Myocyte (in vitro differentiated cells): Measurements from ENCODE around the gene CAVIN2. TPM values are rescaled to one million over a fixed set of nuclear protein-coding genes. Genes with fewer than 3 reads are reported as not detected.

Source experiments
- DNase-seq: peaks from one replicate; pipeline ENCODE4 v3.0.0-alpha.2; 2012; ENCODE audit warnings: low read depth
- total RNA-seq: library from RNA; depleted of rRNA; stranded (reverse); fragments of >200 nt; gene quantifications from 2 replicates; pipeline ENCODE4 v1.2.3, GENCODE V29; 2014

The CAVIN2 gene
- total RNA-seq, 1 donor from 2014 or later: 57.8 TPM

- DNase-seq: no peak
Measured at GRCh38 chr2:191866195-191866594, 19.3 kb upstream of the CAVIN2 start.

DNA sequence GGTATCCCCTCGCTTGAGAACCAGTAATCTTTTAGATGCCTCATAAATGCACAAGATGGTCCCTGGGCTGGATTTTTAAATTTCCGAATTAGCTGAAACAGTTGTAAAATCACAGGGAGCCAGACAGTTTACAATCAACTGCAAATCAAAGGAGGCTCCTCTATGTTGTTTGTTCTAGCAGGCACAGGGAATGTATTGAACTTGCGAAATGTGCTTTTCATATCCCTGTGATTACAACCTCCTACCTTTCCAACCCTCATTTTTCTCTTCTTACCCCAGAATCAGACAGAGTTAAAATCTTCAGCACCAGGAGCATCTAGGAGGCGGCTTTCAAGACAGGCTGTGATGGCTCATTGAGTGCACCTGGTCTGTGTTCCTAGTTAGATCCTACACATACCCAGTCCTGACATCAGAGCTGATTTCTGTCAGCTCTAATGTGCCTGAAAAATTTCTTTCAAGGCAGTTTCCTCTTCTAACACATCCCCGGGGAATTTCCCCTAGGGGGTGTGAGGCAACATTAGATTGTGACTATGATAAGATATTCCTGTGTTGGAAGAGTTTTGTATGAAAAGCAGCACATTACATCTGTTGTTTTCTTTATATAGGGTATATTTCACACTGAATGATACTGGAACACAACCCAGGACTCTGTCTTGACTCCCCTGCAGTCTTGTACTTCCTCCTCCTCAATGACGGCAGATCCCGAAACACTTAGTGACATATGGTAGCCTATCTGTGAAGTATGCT is 17.9 kb upstream of the CAVIN2 start:
- no peak for DNase-seq

- DNase-seq: no peak
Measured at GRCh38 chr2:191863988-191864387, 17.1 kb upstream of the CAVIN2 start.

GRCh38 chr2:191862156-191862775 is 15.4 kb upstream of the CAVIN2 start:
- no peak for DNase-seq

GRCh38 chr2:191860760-191861466 is 14.0 kb upstream of the CAVIN2 start:
- no peak for DNase-seq

- DNase-seq: no peak
Measured at GRCh38 chr2:191859681-191860080, 12.8 kb upstream of the CAVIN2 start.

DNA sequence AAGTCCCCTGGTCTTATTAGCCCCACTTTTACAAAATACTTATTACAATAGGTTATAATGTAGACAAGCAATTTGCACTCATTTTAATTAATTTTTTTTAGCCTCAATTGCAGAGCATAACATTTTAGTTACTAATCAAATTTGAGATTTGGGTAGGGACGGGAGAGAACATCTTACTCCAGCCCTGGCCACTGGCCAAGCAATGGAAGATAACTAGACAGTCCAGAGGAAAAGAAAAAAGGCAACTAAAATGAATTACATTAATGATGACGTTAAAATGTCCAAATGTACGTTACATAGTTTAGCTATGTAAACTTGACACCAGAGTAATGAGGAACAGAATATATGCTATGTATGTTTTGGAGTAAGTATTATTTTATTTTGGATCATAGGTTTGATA is 11.0 kb upstream of the CAVIN2 start:
- DNase-seq: no peak

- DNase-seq: peak; percentile 57
Measured at GRCh38 chr2:191857259-191857805, 10.4 kb upstream of the CAVIN2 start.

GRCh38 chr2:191856111-191856876 is 9.4 kb upstream of the CAVIN2 start:
- no peak for DNase-seq

- DNase-seq: no peak
Measured at GRCh38 chr2:191855382-191855781, 8.5 kb upstream of the CAVIN2 start.

DNA sequence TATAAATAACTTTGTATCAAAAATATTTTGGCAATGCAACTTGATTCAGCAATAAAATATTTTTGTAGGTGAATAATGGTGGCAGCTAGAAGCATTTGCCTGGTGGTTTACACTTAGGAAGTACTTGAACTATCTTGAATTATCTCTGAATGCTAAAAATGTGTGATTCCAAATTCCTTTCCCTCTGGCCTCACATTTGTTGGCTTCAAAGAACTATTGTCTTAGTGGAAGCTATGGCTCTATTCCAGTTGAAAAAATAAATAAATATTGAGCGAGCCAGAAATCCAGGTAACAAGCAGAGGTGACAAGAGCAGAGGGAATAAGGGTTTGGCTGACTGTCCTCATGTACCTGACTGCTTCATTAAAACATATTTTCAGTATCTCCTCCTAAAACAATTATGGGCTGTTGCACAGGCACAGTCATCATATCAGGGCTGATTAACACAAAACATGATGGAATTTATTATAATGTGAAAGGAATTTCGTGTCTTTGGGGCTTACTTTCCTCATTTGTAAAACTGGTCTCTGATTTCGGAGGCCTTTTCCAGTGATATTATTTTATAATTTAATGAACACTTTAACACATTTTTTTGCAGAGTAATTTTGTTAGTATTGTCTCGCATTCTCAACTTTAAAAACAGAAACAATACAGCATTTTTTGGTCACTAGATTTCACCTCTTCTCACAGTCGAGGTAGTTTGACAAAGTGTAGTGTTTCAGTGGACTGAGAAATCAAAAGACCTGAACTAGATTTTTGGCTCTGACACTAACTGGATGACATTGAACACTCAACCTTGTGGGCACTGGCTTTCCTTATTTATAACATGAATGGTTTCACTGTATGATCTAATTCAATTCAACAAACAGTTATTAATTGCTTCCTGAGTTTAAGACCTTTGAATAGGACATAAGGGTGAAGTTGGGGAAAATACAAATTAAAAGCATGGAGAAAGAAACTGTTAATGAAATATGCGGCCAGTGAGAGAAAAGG is 7.8 kb upstream of the CAVIN2 start:
- DNase-seq: peak; percentile 44

DNA sequence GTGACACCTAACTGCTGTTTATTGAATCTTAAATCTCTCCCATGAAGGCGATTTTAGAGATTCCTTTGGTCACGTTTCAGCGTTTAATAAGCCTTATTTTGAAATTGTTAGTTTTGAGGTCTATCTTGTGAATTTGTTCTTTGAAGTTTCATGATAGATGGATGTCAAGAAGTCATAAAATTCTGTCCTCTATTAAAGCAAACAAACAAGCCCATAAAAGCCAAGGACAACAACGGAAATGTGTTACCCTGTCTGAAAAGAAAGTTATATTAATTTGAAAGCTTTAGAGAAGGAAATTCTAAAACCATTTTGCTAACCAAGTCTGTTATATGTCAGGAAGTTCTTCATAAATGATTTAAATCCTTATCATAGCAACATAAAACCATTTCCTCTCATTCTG is 7.0 kb upstream of the CAVIN2 start:
- DNase-seq: no peak

GRCh38 chr2:191851158-191851557 is 4.3 kb upstream of the CAVIN2 start:
- no peak for DNase-seq

GRCh38 chr2:191848771-191849767 is 2.2 kb upstream of the CAVIN2 start:
- no peak for DNase-seq

DNA sequence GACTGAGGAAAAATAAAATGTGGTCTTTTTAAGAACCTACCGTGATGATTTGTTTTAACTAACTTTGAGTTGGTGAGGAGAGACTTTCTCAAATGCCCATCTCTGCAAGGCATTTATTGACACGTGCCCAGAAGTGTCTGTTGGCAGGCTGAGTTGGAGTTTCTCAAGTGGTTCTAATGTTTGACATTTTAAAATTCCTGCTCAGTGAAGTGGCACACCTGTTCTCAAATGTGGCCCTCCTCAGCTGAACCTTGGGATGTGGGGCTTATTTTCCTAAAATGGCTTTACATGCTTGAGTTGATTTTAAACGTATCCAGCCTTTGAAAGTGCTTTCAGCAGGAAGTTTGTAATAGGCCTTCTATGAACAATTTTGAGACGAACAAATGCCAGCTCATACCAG is 876 bp upstream of the CAVIN2 start:
- no peak for DNase-seq

- no peak for DNase-seq
Measured at GRCh38 chr2:191845876-191846514, 893 bp downstream of the CAVIN2 start.

- peak; percentile 85 for DNase-seq
Measured at GRCh38 chr2:191845248-191845715, 1.6 kb downstream of the CAVIN2 start.

- no peak for DNase-seq
Measured at GRCh38 chr2:191844706-191845105, 2.2 kb downstream of the CAVIN2 start.
